ENCODE results near the gene PGS1.

GRCh38 chr17:78403822-78404221, 25.4 kb downstream of the PGS1 start:
- TF ChIP-seq CTCF (IDR thresholded peaks at IDR 0.05) (no peak), POLR2A (IDR thresholded peaks at IDR 0.05) (no peak), POLR2AphosphoS5 (IDR thresholded peaks at IDR 0.05) (no peak)

Measured in prostate gland (tissue), 2 donors.